Fibroblast of lung (primary cell): ENCODE measurements around the gene HEG1.

Source experiments
- EZH2 ChIP-seq: IDR thresholded peaks from 2 replicates; pipeline ENCODE4 v1.5.1; 2012; ENCODE audit warnings: low read length, control low read depth, mild to moderate bottlenecking; ENCODE audit errors: missing control alignments
- TF ChIP-seq, protein P1 (sequence below), 2 donors: IDR thresholded peaks in 1 of 2; conservative IDR thresholded peaks in 1 of 2; 1 replicate in 1 of 2; 2 replicates in 1 of 2; pipeline ENCODE4 v1.5.1; 2011 to 2012; ENCODE audit warnings: low read length in 2 of 2, control low read depth in 1 of 2, inconsistent platforms in 1 of 2, low read depth in 1 of 2, mild to moderate bottlenecking in 1 of 2

DNA sequence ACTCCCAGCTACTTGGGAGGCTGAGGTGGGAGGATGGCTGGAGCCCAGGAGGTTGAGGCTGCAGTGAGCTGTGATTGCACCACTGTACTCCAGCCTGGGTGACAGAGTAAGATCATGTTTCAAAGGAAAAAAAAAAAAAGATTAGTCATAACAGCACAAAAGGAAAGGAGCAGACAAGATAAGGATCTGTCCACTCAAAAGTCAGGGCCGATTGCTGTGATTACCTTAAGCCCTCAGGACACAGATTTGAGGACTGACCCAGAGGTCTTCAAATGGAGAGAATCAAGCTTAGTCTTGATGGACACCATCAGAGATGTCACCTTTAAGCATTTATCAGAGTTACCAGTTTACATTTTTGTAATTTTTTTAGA is 23.9 kb upstream of the HEG1 start:
- TF ChIP-seq, protein P1, sequence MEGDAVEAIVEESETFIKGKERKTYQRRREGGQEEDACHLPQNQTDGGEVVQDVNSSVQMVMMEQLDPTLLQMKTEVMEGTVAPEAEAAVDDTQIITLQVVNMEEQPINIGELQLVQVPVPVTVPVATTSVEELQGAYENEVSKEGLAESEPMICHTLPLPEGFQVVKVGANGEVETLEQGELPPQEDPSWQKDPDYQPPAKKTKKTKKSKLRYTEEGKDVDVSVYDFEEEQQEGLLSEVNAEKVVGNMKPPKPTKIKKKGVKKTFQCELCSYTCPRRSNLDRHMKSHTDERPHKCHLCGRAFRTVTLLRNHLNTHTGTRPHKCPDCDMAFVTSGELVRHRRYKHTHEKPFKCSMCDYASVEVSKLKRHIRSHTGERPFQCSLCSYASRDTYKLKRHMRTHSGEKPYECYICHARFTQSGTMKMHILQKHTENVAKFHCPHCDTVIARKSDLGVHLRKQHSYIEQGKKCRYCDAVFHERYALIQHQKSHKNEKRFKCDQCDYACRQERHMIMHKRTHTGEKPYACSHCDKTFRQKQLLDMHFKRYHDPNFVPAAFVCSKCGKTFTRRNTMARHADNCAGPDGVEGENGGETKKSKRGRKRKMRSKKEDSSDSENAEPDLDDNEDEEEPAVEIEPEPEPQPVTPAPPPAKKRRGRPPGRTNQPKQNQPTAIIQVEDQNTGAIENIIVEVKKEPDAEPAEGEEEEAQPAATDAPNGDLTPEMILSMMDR (conservative IDR thresholded peaks at IDR 0.05 in 1 of 2, IDR thresholded peaks at IDR 0.05 in 1 of 2; ENCODE audit: low read depth in 1 of 2, low read length in 2 of 2): no peak
- TF ChIP-seq EZH2: no peak
